Activated T-helper 1 cell treated with anti-CD3 and anti-CD28 coated beads, Interleukin-12 subunit alpha, Interleukin-12 subunit beta, Interleukin-2, Interleukin-4 antibody, amounts not matched to agents 30 ng/mL and 10 ng/mL and 1 ng/mL, durations not matched to agents 14 hours and 24 hours and 36 hours (primary cell): ENCODE data around the gene CLK2. TPM values are rescaled to one million over a fixed set of nuclear protein-coding genes. Genes with fewer than 3 reads are reported as not detected.

Experiments used
- DNase-seq: peaks from one replicate; pipeline ENCODE4 v3.0.0; 2021; ENCODE audit warnings: low spot score
- H3K27ac Mint-ChIP-seq: one replicate; pipeline ENCODE4 v1.8.0; 2021; ENCODE audit warnings: mild to moderate bottlenecking, mixed read lengths
- H3K27me3 Mint-ChIP-seq: one replicate; pipeline ENCODE4 v1.8.0; 2022; ENCODE audit warnings: mild to moderate bottlenecking, moderate library complexity, mixed read lengths; ENCODE audit not compliant: insufficient read depth
- H3K36me3 Mint-ChIP-seq: one replicate; pipeline ENCODE4 v1.8.0; 2021; ENCODE audit warnings: low read depth, mixed read lengths
- H3K4me1 Mint-ChIP-seq: one replicate; pipeline ENCODE4 v1.8.0; 2021; ENCODE audit warnings: low read depth, mixed read lengths
- H3K4me3 Mint-ChIP-seq: one replicate; pipeline ENCODE4 v1.8.0; 2021; ENCODE audit warnings: mild to moderate bottlenecking, moderate library complexity, mixed read lengths
- H3K9me3 Mint-ChIP-seq: one replicate; pipeline ENCODE4 v1.8.0; 2021; ENCODE audit warnings: mixed read lengths
- intact Hi-C: fragments of 100-400 bp; cut with micrococcal nuclease; formaldehyde crosslinking; loops from one replicate; pipeline ENCODE4 v1.15.1; 2024
- total RNA-seq: library from RNA; stranded (reverse); gene quantifications from 2 replicates; pipeline ENCODE4 v1.2.3, GENCODE V29; 2022

Gene CLK2
- total RNA-seq, 1 donor from 2014 or later, result 87.0 TPM

DNA sequence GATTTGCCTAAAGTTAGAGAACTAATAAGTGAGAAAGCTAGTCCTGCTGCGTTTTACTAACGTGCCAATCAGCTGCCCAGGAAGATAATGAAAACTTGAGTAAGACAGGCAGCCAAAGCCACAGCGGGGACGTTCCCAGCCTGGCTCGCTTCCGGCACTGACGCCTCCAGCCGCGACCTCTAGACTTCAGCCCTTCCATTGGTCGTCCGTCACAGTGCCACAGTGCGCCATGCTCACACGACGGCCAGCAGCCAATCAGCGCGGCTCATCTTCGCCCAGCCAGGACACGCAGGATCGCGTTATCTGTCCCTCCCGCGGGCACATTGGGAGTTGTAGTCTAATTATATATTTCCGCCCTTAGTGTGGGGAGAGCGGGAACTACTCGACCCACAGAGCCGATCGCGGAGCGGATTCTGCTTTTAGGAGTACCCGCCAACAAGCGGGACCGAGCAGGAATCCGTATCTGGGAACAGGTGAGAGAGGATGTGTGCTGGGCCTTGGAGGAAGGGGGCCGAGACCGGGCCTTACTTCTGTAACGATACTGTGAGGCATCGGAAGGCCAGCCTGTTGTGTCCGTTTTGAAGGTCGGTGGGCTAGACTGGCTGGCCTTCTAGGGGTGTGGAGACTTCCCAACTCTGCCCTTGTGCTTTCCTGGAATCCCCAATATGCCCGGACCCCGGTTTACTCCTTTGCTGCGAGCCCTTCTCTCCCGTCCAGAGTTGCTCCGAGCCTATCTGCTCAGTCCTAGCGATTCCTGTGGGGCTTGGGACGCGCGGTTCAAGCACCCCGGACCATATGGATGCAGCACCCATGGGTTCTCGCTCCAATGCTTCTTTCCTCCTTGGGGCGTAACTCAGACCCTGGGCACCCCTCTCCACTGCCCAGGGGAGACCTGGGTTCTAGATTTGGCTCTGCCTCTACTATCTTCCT is 35.5 kb upstream of the CLK2 start, which contains the start of gene FDPS:
Gene FDPS (plus strand): TSS at position 374 of the 930 bp plus-strand sequence. CDS start 924 bp downstream, outside the sequence.
- DNase-seq, result peak; percentile 98
- Mint-ChIP-seq H3K9me3 (no peaks in the 10 kb centered on the region), H3K4me1 (peaks cover 38% of the 10 kb centered on the region), H3K36me3 (peaks cover 29% of the 10 kb centered on the region), H3K27ac (peak within 1 kb of the TSS; percentile 93), H3K4me3 (peak within 1 kb of the TSS; percentile 92), H3K27me3 (no peaks in the 10 kb centered on the region)
- intact Hi-C loops, result loop anchor here (1.0 to 2.0 kb wide), 8 partner anchors 15 to 549 kb away; partner anchors contain the start of genes CLK2, DAP3, GON4L and HCN3

DNA sequence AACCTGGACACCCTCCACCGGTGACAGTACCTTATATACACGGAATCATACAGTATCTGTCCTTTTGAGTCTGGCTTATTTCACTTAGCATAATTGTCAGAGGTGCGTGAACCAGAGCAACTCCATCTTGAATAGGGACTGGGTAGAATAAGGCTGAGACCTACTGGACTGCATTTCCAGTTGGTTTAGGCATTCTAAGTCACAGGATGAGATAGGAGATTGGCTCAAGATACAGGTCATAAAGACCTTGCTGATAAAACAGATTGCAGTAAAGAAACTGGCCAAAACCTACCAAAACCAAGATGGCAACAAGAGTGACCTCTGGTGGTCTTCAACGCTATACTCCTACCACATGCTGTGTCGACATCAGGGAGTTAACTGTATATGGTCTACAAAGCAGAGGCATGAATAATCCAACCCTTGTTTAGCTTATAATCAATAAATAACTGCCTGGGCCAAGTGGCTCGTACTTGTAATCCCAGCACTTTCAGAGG is 34.0 kb upstream of the CLK2 start:
- H3K27me3 Mint-ChIP-seq, result no peaks in the 10 kb centered on the region
- intact Hi-C loops, result no loop called here
- H3K36me3 Mint-ChIP-seq, result peaks cover 21% of the 10 kb centered on the region
- H3K4me3 Mint-ChIP-seq, result peak overlapping the region; percentile 37
- H3K9me3 Mint-ChIP-seq, result no peaks in the 10 kb centered on the region
- H3K27ac Mint-ChIP-seq, result peak overlapping the region; percentile 37
- peaks cover 28% of the 10 kb centered on the region for H3K4me1 Mint-ChIP-seq
- DNase-seq, result no peak

DNA sequence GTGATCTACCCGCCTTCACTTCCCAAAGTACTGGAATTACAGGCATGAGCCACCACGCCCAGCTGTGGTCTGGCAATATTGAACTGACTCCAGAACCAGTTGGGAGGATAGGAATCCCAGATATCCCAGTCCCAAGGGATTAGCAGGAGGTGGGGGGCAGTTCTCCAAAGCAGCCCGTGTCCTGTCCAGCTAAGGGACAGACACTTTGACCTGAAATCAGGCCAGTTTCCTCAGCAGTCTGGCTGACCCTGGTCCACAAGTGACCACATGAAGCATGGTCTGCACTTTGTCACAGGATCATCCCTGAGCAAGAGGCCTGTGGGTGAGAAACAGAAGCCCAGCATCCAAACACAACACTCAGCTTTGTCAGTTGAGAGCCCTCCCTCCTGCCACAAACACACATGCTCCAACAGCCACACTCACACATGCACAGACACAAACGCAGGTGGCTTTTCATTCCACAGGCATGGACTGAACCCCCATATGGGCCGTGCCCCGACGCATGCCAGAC is 32.6 kb upstream of the CLK2 start:
- intact Hi-C loops, result no loop called here
- H3K4me1 Mint-ChIP-seq, result peaks cover 14% of the 10 kb centered on the region
- H3K36me3 Mint-ChIP-seq, result peaks cover 10% of the 10 kb centered on the region
- H3K9me3 Mint-ChIP-seq, result no peaks in the 10 kb centered on the region
- no peaks in the 10 kb centered on the region for H3K27me3 Mint-ChIP-seq
- no peak overlapping the region for H3K4me3 Mint-ChIP-seq
- no peak for DNase-seq
- H3K27ac Mint-ChIP-seq, result peak overlapping the region; percentile 69

DNA sequence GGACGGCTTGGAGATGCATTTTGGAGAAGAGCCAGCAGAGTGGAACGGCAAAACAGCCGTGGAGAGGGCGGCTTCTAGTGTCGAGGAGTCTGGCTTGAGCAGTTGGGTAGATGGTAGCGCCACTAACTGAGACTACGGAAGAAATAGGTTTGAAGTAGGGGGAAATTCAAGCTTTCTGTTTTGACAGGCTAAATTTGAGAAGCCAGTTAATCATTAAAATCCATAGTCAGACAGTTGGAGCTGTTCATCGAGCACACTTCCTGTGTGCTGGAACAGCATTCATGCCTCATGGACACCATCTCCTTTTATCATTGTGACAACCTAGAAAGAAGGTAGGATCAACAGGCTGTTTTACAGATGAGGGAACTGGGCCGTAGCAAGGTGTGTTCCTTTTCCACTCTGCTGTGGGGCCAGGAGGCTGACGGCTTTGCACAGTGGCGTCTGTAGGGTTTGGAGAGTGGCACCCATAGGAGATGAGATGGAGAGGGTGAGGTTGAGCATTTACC is 31.3 kb upstream of the CLK2 start:
- H3K4me1 Mint-ChIP-seq, result peaks cover 2% of the 10 kb centered on the region
- intact Hi-C loops, result no loop called here

DNA sequence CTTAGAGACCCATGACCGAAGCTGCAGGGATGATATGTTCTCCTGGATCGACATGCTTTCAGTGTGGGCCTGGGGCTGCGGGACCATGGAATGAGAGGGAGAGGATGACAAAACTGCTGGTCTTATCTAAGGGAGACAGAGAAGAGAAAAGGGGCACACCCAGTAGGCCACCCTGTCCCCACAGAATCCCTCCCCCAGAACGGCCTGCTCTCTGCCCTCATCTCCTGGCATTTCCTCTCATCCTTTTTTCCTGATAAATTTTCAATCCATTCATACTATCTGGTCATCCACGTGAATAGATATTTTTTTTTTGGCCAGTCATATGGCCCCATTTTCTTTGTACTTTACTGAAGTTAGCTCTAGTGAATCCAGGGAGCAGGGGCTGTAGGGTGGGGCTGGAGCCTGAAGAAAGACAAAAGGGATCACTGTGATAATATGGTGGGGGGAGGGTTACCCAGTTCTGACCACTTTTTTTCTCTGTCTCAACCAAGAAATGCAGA is 28.1 kb upstream of the CLK2 start, which contains the start of gene PKLR:
Gene PKLR (minus strand): TSS at position 97 of the 500 bp plus-strand sequence. CDS start 43 bp downstream, at position 54.
- DNase-seq, result no peak
- Mint-ChIP-seq H3K9me3 (no peaks in the 10 kb centered on the region), H3K27me3 (peaks cover 2% of the 10 kb centered on the region), H3K27ac (no peak within 1 kb of the TSS), H3K36me3 (no peaks in the 10 kb centered on the region), H3K4me1 (no peaks in the 10 kb centered on the region), H3K4me3 (no peak within 1 kb of the TSS)
- intact Hi-C loops, result no loop called here

More for the DNA sequence above, 31.3 kb upstream of the CLK2 start:
- Mint-ChIP-seq H3K27ac (no peak overlapping the region), H3K36me3 (no peaks in the 10 kb centered on the region), H3K27me3 (no peaks in the 10 kb centered on the region), H3K4me3 (no peak overlapping the region), H3K9me3 (no peaks in the 10 kb centered on the region)
- DNase-seq, result no peak

DNA sequence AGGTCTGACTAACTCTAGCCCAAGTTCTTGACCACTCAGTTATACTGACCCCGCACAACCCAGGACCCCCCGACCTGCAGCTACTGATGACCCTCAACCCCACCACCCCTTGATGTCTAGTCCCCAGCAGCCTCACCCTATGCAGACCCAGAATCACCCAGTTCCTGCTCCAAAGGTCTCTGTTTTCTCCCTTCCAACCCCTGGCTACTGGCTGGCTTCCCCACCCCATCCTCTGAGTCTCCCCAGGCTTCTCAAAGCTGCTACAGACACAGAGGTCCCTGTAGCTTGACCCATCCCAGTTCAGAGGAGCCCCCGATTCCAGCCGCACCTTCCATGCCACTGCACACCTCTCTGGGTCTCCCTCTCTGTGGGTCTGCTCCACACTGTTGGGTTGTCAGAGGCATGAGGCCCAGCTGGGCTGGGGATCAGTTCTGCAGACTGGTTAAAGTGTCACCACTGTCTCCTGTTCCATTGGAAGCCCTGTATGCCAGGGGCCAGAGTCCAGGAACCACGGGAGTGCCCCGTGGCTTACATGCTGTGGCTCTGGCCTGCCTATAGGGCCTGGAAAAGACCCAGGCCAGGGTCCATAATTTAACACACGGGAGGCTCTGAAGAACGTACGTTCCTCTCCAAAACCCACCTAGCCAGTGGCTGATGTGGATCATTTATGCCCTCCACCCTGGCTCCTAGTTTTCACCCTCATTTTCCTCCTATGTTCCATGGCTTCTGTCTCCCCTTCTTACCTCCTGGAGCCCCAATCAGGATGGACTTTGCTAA is 27.4 kb upstream of the CLK2 start:
- Mint-ChIP-seq H3K36me3 (no peaks in the 10 kb centered on the region), H3K27me3 (peaks cover 8% of the 10 kb centered on the region), H3K4me3 (no peak overlapping the region), H3K9me3 (no peaks in the 10 kb centered on the region), H3K4me1 (no peaks in the 10 kb centered on the region), H3K27ac (no peak overlapping the region)
- DNase-seq, result no peak
- intact Hi-C loops, result no loop called here

DNA sequence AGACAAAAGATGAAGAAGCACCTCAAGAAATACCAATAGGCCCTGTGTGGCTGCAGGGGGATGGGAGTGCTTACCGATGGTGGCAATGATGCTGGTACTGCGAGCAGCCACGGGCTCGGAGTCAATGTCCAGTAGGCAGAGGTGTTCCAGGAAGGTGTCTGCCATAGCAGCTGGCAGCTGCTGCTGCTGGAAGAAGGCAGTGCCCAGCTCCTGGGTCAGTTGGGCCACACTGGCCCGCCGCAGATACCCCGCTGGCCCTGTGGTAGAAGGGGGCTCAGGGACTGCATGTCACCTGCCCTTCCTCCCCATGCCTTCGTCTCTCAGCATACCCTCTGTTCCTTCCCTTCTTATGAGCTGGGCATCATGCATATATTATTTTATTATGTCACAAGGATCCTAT is 26.7 kb upstream of the CLK2 start:
- Mint-ChIP-seq H3K4me3 (no peak overlapping the region), H3K4me1 (no peaks in the 10 kb centered on the region), H3K27me3 (peaks cover 12% of the 10 kb centered on the region), H3K36me3 (no peaks in the 10 kb centered on the region), H3K27ac (no peak overlapping the region), H3K9me3 (no peaks in the 10 kb centered on the region)
- intact Hi-C loops, result no loop called here
- no peak for DNase-seq

DNA sequence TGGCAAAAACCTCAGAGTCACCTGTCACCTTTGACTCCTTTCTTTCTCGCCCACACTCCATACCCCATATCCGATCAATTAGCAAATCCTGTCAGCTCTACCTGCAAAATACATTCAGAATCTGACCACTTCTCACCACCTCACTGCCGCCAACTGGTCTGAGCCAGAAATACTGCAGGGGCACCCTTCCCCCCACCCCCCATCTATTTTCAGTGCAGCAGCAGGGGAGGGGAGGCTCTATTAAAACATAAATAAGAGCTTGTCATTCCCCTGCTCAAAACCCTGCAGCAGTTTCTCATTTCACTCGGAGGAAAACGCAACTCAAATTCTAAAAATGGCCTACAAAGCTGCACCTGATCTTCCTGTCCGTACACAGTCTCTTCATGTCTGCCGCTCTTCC is 24.1 kb upstream of the CLK2 start:
- Mint-ChIP-seq H3K4me3 (no peak overlapping the region), H3K4me1 (peaks cover 6% of the 10 kb centered on the region), H3K36me3 (no peaks in the 10 kb centered on the region), H3K27me3 (peaks cover 28% of the 10 kb centered on the region), H3K27ac (no peak overlapping the region), H3K9me3 (no peaks in the 10 kb centered on the region)
- intact Hi-C loops, result no loop called here
- no peak for DNase-seq

DNA sequence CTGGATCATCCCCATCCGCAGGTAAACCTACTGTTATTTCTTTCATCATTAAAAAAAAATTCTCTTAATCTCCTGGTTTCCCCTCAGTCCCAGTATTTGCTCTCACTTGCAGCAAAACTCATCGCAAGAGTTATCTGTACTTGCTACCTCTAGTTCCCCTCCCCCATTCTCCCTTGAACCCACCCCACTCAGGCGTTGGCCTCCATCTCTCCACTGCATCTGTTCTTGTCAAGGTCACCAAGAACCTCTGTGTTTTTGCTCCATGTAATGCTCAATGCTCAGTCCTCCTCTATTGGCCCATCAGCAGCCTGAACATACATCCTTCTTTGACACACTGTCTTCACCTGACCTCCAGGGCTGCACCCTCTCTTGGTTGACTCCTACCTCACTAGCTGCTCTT is 23.4 kb upstream of the CLK2 start:
- H3K27ac Mint-ChIP-seq, result no peak overlapping the region
- H3K9me3 Mint-ChIP-seq, result no peaks in the 10 kb centered on the region
- no peak overlapping the region for H3K4me3 Mint-ChIP-seq
- no peaks in the 10 kb centered on the region for H3K36me3 Mint-ChIP-seq
- H3K4me1 Mint-ChIP-seq, result peaks cover 6% of the 10 kb centered on the region
- intact Hi-C loops, result no loop called here
- peaks cover 28% of the 10 kb centered on the region for H3K27me3 Mint-ChIP-seq
- DNase-seq, result no peak

DNA sequence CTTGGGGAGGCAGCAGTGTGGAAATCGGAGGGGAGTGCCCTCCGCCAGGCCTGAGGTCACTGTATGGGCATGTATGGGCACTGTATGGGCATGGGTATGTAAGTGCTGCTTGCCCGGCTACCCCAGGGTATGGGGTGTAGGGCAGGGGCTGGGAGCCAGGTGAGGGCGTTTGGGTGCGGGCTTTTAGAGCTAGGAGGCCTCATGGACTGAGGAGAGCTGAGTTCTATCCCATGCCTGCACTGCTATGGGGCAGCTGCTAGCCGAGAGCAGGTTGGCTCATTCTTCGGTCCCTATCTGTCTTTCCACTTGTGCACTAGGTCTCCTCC is 22.6 kb upstream of the CLK2 start:
- H3K4me3 Mint-ChIP-seq, result no peak overlapping the region
- H3K36me3 Mint-ChIP-seq, result no peaks in the 10 kb centered on the region
- intact Hi-C loops, result no loop called here
- no peaks in the 10 kb centered on the region for H3K9me3 Mint-ChIP-seq
- no peak for DNase-seq
- H3K4me1 Mint-ChIP-seq, result peaks cover 6% of the 10 kb centered on the region
- H3K27me3 Mint-ChIP-seq, result peaks cover 30% of the 10 kb centered on the region
- H3K27ac Mint-ChIP-seq, result no peak overlapping the region

DNA sequence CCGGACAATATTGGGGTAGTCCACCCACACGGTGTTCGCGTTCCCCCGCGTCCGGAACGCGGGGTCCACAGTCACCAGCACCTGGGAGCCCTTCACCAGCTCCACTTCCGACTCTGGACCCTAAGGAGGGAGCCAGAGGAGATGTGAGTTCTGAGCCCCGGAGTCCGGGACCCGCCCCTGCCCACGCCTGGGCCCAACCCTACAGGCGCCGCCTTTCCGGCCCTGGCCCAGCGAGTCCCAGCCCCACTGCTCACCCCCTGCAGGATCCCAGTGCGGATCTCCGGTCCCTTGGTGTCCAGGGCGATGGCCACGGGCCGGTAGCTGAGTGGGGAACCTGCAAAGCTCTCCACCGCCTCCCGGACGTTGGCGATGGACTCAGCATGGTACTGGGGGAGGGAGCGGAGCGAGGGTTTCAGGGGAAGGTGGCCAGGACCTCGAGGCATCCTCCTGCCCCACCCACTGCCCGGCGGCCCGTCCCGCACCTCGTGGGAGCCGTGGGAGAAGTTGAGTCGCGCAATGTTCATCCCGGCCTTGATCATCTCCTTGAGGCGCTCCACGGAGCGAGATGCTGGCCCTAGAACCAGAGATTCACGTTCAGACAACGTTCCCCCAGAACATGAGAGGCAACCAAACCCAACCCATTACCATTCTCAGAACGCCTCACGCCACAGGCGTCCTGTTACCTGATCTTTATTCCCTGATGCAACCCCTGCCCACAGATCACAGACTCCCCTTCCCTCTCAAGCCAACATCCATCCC is 22.1 kb upstream of the CLK2 start:
- H3K4me3 Mint-ChIP-seq, result no peak overlapping the region
- H3K27me3 Mint-ChIP-seq, result peaks cover 31% of the 10 kb centered on the region
- H3K9me3 Mint-ChIP-seq, result no peaks in the 10 kb centered on the region
- peaks cover 6% of the 10 kb centered on the region for H3K4me1 Mint-ChIP-seq
- no peak overlapping the region for H3K27ac Mint-ChIP-seq
- H3K36me3 Mint-ChIP-seq, result no peaks in the 10 kb centered on the region
- DNase-seq, result no peak
- intact Hi-C loops, result no loop called here
